ENCODE results near the gene MYL6. TPM values are rescaled to one million over a fixed set of nuclear protein-coding genes. Genes with fewer than 3 reads are reported as not detected.
"Not testable (repeated sequence)": the region's sequence is repeated elsewhere in the genome, so short reads cannot be mapped to it uniquely, and the experiment has no call there.

MYL6 gene
- total and polyA plus RNA-seq, 2 experiments from 2014 or later: 2,662 to 3,948 TPM

DNA sequence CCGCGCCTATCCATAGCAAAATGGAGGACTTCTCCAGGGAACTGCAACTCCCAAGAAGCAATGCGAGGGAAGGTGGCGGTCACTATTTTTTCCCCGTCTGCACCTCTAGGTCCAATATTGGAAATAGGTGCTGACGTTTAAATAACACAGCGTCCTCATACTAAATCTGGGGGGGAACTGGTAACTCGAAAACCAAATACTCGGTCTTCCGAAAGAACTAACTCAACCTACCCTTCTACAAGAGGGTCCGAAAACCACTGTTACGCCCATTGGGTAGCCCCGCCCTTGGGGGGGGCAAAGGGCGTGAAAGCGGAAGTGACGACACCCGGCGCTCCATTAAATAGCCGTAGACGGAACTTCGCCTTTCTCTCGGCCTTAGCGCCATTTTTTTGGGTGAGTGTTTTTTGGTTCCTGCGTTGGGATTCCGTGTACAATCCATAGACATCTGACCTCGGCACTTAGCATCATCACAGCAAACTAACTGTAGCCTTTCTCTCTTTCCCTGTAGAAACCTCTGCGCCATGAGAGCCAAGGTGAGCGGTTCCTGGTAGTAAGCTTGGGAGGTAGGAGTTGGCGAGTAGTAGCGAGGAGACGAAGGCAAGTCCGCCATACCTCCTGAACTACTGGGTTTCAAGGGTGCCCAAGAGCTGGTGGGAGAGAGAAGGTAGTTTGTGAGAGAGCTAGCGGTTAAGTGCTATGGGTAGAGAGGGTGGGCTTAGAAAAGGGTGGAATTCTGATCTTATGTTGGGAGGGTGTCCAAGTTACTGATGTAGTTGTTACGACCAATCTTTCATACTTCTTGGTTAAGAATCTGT, 41.7 kb upstream of the MYL6 start, which contains the start of gene RPL41:
Gene RPL41, plus strand, starts transcription at position 367 of the 815 bp plus-strand sequence.
- H3K27me3 ChIP-seq (replicated peaks; ENCODE audit: insufficient read depth): no peaks in the 10 kb centered on the region

GRCh38 chr12:56117082-56117706, 41.0 kb upstream of the MYL6 start:
- DNase-seq: peak; percentile 17
- Histone ChIP-seq H3K79me2 (ENCODE audit: insufficient read depth) (peaks cover 29% of the 10 kb centered on the region), H3K9ac (peak overlapping the region; percentile 99), H3K4me3 (peak overlapping the region; percentile 98), H3K4me2 (ENCODE audit: unreplicated experiment) (peak overlapping the region; percentile 86), H3K36me3 (ENCODE audit: low read depth) (peaks cover 14% of the 10 kb centered on the region), H3F3A (ENCODE audit: insufficient read depth) (peaks cover 55% of the 10 kb centered on the region), H3K27ac (peak overlapping the region; percentile 95), H3K4me1 (ENCODE audit: insufficient read depth) (peaks cover 18% of the 10 kb centered on the region)
- 2% methylated on average over 12 to 13 of the region's 16 CpGs for WGBS, 2 experiments (ENCODE audit: low coverage in 1 of 2, low lambda C conversion rate in 2 of 2, missing lambda C conversion rate in 2 of 2)
- H3K9me3 ChIP-seq (ENCODE audit: low read depth); H2AFZ ChIP-seq; H4K20me1 ChIP-seq (ENCODE audit: insufficient read depth); in situ Hi-C loops (cut with MboI); H3K27me3 ChIP-seq (replicated peaks; ENCODE audit: insufficient read depth); H3K9me2 ChIP-seq (ENCODE audit: insufficient read depth): not testable (repeated sequence)

More for the DNA sequence above, 41.7 kb upstream of the MYL6 start, which contains the start of gene RPL41:
- in situ Hi-C loops (cut with MboI): no loop called here
- peak within 1 kb of the TSS; percentile 99 for H3K9ac ChIP-seq
- peak; percentile 97 for DNase-seq
- H2AFZ ChIP-seq: peak within 1 kb of the TSS; percentile 92
- H3K79me2 ChIP-seq (ENCODE audit: insufficient read depth): peaks cover 29% of the 10 kb centered on the region
- H3K9me3 ChIP-seq (ENCODE audit: low read depth): no peaks in the 10 kb centered on the region
- 0 to 1% methylated on average over 34 of the region's 34 CpGs for WGBS, 2 experiments (ENCODE audit: low coverage in 1 of 2, low lambda C conversion rate in 2 of 2, missing lambda C conversion rate in 2 of 2)
- no peak for TF ChIP-seq EZH2phosphoT487 (IDR thresholded peaks at IDR 0.05; ENCODE audit: insufficient read depth, low read depth)
- no peak for TF ChIP-seq EZH2 (IDR thresholded peaks at IDR 0.05; ENCODE audit: insufficient read depth, poor library complexity, severe bottlenecking)
- peak within 1 kb of the TSS; percentile 86 for H3K4me2 ChIP-seq (ENCODE audit: unreplicated experiment)
- peak within 1 kb of the TSS; percentile 98 for H3K4me3 ChIP-seq
- H3K9me2 ChIP-seq (ENCODE audit: insufficient read depth): no peaks in the 10 kb centered on the region
- H3K4me1 ChIP-seq (ENCODE audit: insufficient read depth): peaks cover 18% of the 10 kb centered on the region
- H3K27ac ChIP-seq: peak within 1 kb of the TSS; percentile 95
- no peaks in the 10 kb centered on the region for H4K20me1 ChIP-seq (ENCODE audit: insufficient read depth)
- H3F3A ChIP-seq (ENCODE audit: insufficient read depth): peaks cover 57% of the 10 kb centered on the region
- peaks cover 19% of the 10 kb centered on the region for H3K36me3 ChIP-seq (ENCODE audit: low read depth)

GRCh38 chr12:56117778-56118687, 40.1 kb upstream of the MYL6 start, which contains the start of gene ZC3H10:
Gene ZC3H10 (plus strand): TSS chr12:56118266. CDS start chr12:56120563, 2,297 bp downstream.
- in situ Hi-C loops (cut with MboI): no loop called here
- peak within 1 kb of the TSS; percentile 47 for H2AFZ ChIP-seq
- H3F3A ChIP-seq (ENCODE audit: insufficient read depth): peaks cover 46% of the 10 kb centered on the region
- 0 to 1% methylated on average over 57 to 61 of the region's 61 CpGs for WGBS, 2 experiments (ENCODE audit: low coverage in 1 of 2, low lambda C conversion rate in 2 of 2, missing lambda C conversion rate in 2 of 2)
- H3K27me3 ChIP-seq (replicated peaks; ENCODE audit: insufficient read depth): no peaks in the 10 kb centered on the region
- peak; percentile 100 for DNase-seq
- TF ChIP-seq EZH2 (IDR thresholded peaks at IDR 0.05; ENCODE audit: insufficient read depth, poor library complexity, severe bottlenecking) (no peak), EZH2phosphoT487 (IDR thresholded peaks at IDR 0.05; ENCODE audit: insufficient read depth, low read depth) (no peak)
- peaks cover 7% of the 10 kb centered on the region for H3K36me3 ChIP-seq (ENCODE audit: low read depth)
- H3K79me2 ChIP-seq (ENCODE audit: insufficient read depth): peaks cover 29% of the 10 kb centered on the region
- peak within 1 kb of the TSS; percentile 98 for H3K4me3 ChIP-seq
- H3K9me2 ChIP-seq (ENCODE audit: insufficient read depth): no peaks in the 10 kb centered on the region
- peak within 1 kb of the TSS; percentile 99 for H3K9ac ChIP-seq
- peak within 1 kb of the TSS; percentile 95 for H3K27ac ChIP-seq
- peaks cover 18% of the 10 kb centered on the region for H3K4me1 ChIP-seq (ENCODE audit: insufficient read depth)
- H3K9me3 ChIP-seq (ENCODE audit: low read depth): no peaks in the 10 kb centered on the region
- no peaks in the 10 kb centered on the region for H4K20me1 ChIP-seq (ENCODE audit: insufficient read depth)
- H3K4me2 ChIP-seq (ENCODE audit: unreplicated experiment): peak within 1 kb of the TSS; percentile 86

All from GM23248 (cell line).